Mucosa of stomach (tissue), 1 donor: ENCODE measurements around the gene ATRN.
A peak's percentile ranks its signal among the peaks of the same experiment; 100 is the strongest.

ENCODE experiments used
- H3K27me3 ChIP-seq: one replicate; pipeline ENCODE4 v1.7.0; 2013; ENCODE audit warnings: mild to moderate bottlenecking, low read length; ENCODE audit not compliant: control insufficient read depth, insufficient read depth
- H3K36me3 ChIP-seq: one replicate; pipeline ENCODE4 v1.7.0; 2013; ENCODE audit warnings: low read length; ENCODE audit not compliant: control insufficient read depth, insufficient read depth
- H3K4me1 ChIP-seq: one replicate; pipeline ENCODE4 v1.7.0; 2013; ENCODE audit warnings: mild to moderate bottlenecking, low read length; ENCODE audit not compliant: control insufficient read depth, insufficient read depth
- H3K4me3 ChIP-seq: one replicate; pipeline ENCODE4 v1.7.0; 2013; ENCODE audit warnings: low read length
- H3K9ac ChIP-seq: one replicate; pipeline ENCODE4 v1.7.0; 2013; ENCODE audit warnings: mild to moderate bottlenecking, low read length, moderate library complexity
- H3K9me3 ChIP-seq: one replicate; pipeline ENCODE4 v1.7.0; 2013; ENCODE audit warnings: mild to moderate bottlenecking, low read length, moderate library complexity; ENCODE audit not compliant: control insufficient read depth
- donor health status: Pancreatic carcinoma.

ATRN gene

GRCh38 chr20:3449319-3449718 lies 21.5 kb upstream of the ATRN start:
- no peak overlapping the region for H3K4me3 ChIP-seq
- H3K4me1 ChIP-seq = peaks cover 10% of the 10 kb centered on the region
- no peak overlapping the region for H3K9ac ChIP-seq
- no peaks in the 10 kb centered on the region for H3K9me3 ChIP-seq
- H3K36me3 ChIP-seq = no peaks in the 10 kb centered on the region
- no peaks in the 10 kb centered on the region for H3K27me3 ChIP-seq

GRCh38 chr20:3452136-3452535 lies 18.7 kb upstream of the ATRN start:
- H3K9ac ChIP-seq = no peak overlapping the region
- H3K9me3 ChIP-seq = no peaks in the 10 kb centered on the region
- peaks cover 3% of the 10 kb centered on the region for H3K4me1 ChIP-seq
- no peak overlapping the region for H3K4me3 ChIP-seq
- no peaks in the 10 kb centered on the region for H3K36me3 ChIP-seq
- H3K27me3 ChIP-seq = no peaks in the 10 kb centered on the region

GRCh38 chr20:3452690-3453089 lies 18.1 kb upstream of the ATRN start:
- no peaks in the 10 kb centered on the region for H3K27me3 ChIP-seq
- no peak overlapping the region for H3K9ac ChIP-seq
- no peaks in the 10 kb centered on the region for H3K4me1 ChIP-seq
- H3K4me3 ChIP-seq = no peak overlapping the region
- no peaks in the 10 kb centered on the region for H3K36me3 ChIP-seq
- no peaks in the 10 kb centered on the region for H3K9me3 ChIP-seq

GRCh38 chr20:3454831-3455230 lies 16.0 kb upstream of the ATRN start:
- Histone ChIP-seq H3K27me3 (no peaks in the 10 kb centered on the region), H3K4me1 (peaks cover 8% of the 10 kb centered on the region), H3K4me3 (no peak overlapping the region), H3K9me3 (no peaks in the 10 kb centered on the region), H3K9ac (no peak overlapping the region), H3K36me3 (no peaks in the 10 kb centered on the region)

GRCh38 chr20:3456648-3457047 lies 14.2 kb upstream of the ATRN start:
- no peak overlapping the region for H3K9ac ChIP-seq

GRCh38 chr20:3459881-3460307 lies 10.9 kb upstream of the ATRN start:
- H3K27me3 ChIP-seq = no peaks in the 10 kb centered on the region
- H3K4me1 ChIP-seq = peaks cover 31% of the 10 kb centered on the region
- H3K4me3 ChIP-seq = no peak overlapping the region
- no peaks in the 10 kb centered on the region for H3K9me3 ChIP-seq
- no peaks in the 10 kb centered on the region for H3K36me3 ChIP-seq
- H3K9ac ChIP-seq = peak overlapping the region; percentile 1

More at GRCh38 chr20:3456648-3457047, 14.2 kb upstream of the ATRN start:
- Histone ChIP-seq H3K27me3 (no peaks in the 10 kb centered on the region), H3K9me3 (no peaks in the 10 kb centered on the region), H3K4me3 (no peak overlapping the region), H3K36me3 (no peaks in the 10 kb centered on the region), H3K4me1 (peaks cover 26% of the 10 kb centered on the region)

GRCh38 chr20:3461211-3461771 lies 9.5 kb upstream of the ATRN start:
- H3K9me3 ChIP-seq = no peaks in the 10 kb centered on the region
- peaks cover 31% of the 10 kb centered on the region for H3K4me1 ChIP-seq
- no peak overlapping the region for H3K9ac ChIP-seq
- H3K4me3 ChIP-seq = no peak overlapping the region
- H3K36me3 ChIP-seq = no peaks in the 10 kb centered on the region
- H3K27me3 ChIP-seq = no peaks in the 10 kb centered on the region

GRCh38 chr20:3461911-3462677 lies 8.7 kb upstream of the ATRN start:
- no peaks in the 10 kb centered on the region for H3K27me3 ChIP-seq
- no peak overlapping the region for H3K9ac ChIP-seq
- no peak overlapping the region for H3K4me3 ChIP-seq
- H3K4me1 ChIP-seq = peaks cover 31% of the 10 kb centered on the region
- no peaks in the 10 kb centered on the region for H3K9me3 ChIP-seq
- H3K36me3 ChIP-seq = no peaks in the 10 kb centered on the region

GRCh38 chr20:3464166-3464565 lies 6.7 kb upstream of the ATRN start:
- Histone ChIP-seq H3K9me3 (no peaks in the 10 kb centered on the region), H3K4me1 (peaks cover 30% of the 10 kb centered on the region), H3K27me3 (no peaks in the 10 kb centered on the region), H3K9ac (no peak overlapping the region), H3K4me3 (no peak overlapping the region), H3K36me3 (no peaks in the 10 kb centered on the region)

- Histone ChIP-seq H3K4me1 (peaks cover 18% of the 10 kb centered on the region), H3K9me3 (no peaks in the 10 kb centered on the region), H3K9ac (no peak overlapping the region), H3K27me3 (no peaks in the 10 kb centered on the region), H3K4me3 (no peak overlapping the region), H3K36me3 (no peaks in the 10 kb centered on the region)
Measured at GRCh38 chr20:3465301-3465700, 5.5 kb upstream of the ATRN start.

- H3K36me3 ChIP-seq = no peaks in the 10 kb centered on the region
- H3K9me3 ChIP-seq = no peaks in the 10 kb centered on the region
- H3K4me3 ChIP-seq = peak overlapping the region; percentile 86
- H3K9ac ChIP-seq = peak overlapping the region; percentile 90
- H3K27me3 ChIP-seq = no peaks in the 10 kb centered on the region
- peaks cover 22% of the 10 kb centered on the region for H3K4me1 ChIP-seq
Measured at GRCh38 chr20:3470208-3470626, 601 bp upstream of the ATRN start.

GRCh38 chr20:3471397-3472021 lies 691 bp downstream of the ATRN start:
- peak overlapping the region; percentile 90 for H3K9ac ChIP-seq
- H3K4me1 ChIP-seq = peaks cover 22% of the 10 kb centered on the region
- no peaks in the 10 kb centered on the region for H3K9me3 ChIP-seq
- peak overlapping the region; percentile 86 for H3K4me3 ChIP-seq
- no peaks in the 10 kb centered on the region for H3K36me3 ChIP-seq
- no peaks in the 10 kb centered on the region for H3K27me3 ChIP-seq
